SH-SY5Y (cell line): ENCODE results near the gene PARVB.

ENCODE experiments used
- GATA2 ChIP-seq: IDR thresholded peaks from 2 replicates; pipeline ENCODE4 v1.6.1; 2011; ENCODE audit warnings: mild to moderate bottlenecking, low read depth, low read length
- GATA3 ChIP-seq: IDR thresholded peaks from 2 replicates; pipeline ENCODE4 v1.6.1; 2011; ENCODE audit warnings: low read depth, mild to moderate bottlenecking, low read length, moderate library complexity

DNA sequence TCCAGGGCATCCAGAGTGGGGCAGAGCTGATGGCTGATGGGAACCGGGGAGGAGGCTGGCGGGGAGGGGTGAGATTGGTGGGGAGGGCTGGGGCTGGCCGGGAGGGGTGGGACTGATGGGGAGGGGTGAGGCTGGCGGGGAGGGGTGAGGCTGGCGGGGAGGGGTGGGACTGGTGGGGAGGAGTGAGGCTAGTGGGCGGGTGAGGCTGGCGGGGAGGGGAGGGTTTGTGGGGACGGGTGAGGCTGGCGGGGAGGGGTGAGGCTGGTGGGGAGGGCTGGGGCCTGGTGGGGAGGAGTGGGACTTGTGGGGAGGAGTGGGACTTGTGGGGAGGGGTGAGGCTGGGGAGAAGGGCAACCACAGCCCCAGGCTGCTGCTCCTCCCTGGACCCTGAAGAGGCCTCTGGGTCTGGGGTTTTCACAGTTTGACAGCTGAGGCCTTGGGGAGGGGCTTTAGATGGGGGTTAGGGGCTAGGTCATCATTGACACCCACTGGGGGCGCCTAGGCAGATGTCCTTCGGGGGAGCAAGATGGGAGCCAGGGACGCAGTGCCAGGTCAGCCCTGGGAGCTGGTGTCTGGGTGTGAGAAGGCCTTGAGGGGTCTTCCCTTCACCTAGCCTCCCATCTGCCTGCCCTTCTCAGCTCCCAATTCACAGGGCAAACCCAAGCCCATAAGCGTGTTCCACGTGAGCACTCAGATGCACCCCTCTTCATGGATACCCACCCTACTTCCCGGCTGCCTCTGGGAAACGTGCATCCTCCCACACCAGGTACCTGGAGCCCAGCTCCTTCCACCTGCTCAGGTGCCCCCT, 183.3 kb downstream of the PARVB start:
- TF ChIP-seq GATA2 (no peak), GATA3 (no peak)
